ENCODE measurements around the gene MGAT4A.

- TF ChIP-seq CTCF (IDR thresholded peaks at IDR 0.05) (no peak), POLR2A (IDR thresholded peaks at IDR 0.05) (no peak), EP300 (IDR thresholded peaks at IDR 0.05) (no peak)
Observed at GRCh38 chr2:98693477-98693876, 37.5 kb downstream of the MGAT4A start.
